ENCODE measurements around the gene ATMIN. TPM values are rescaled to one million over a fixed set of nuclear protein-coding genes. Genes with fewer than 3 reads are reported as not detected.
A peak's percentile ranks its signal among the peaks of the same experiment; 100 is the strongest.

The ATMIN gene
- total and polyA plus RNA-seq, 2 donors (not counting 1 experiment from before 2014, with no cell fraction given): 43.8 to 52.8 TPM

- Histone ChIP-seq H3K27ac (ENCODE audit: insufficient read depth, low read length) (no peak overlapping the region), H3K9me3 (ENCODE audit: control insufficient read depth, insufficient read depth, low read depth, low read length) (no peaks in the 10 kb centered on the region), H3K9ac (ENCODE audit: insufficient read depth, low read length) (no peak overlapping the region), H3K4me3 (replicated peaks in 1 of 4; ENCODE audit: control extremely low read depth in 1 of 4, insufficient read depth in 1 of 4, low read depth in 3 of 4, low read length in 4 of 4) (no peak overlapping the region), H3K4me2 (ENCODE audit: extremely low read depth, insufficient read depth, low read length) (no peak overlapping the region), H3K79me2 (ENCODE audit: control insufficient read depth, insufficient read depth, low read length) (peaks cover 49% of the 10 kb centered on the region), H3K27me3 (ENCODE audit: control insufficient read depth, insufficient read depth, low read length) (no peaks in the 10 kb centered on the region), H3K36me3 (ENCODE audit: control insufficient read depth, insufficient read depth, low read length) (peaks cover 1% of the 10 kb centered on the region), H2AFZ (ENCODE audit: low read length) (no peak overlapping the region), H3K4me1 (ENCODE audit: control insufficient read depth, extremely low read depth, insufficient read depth, low read length) (peaks cover 10% of the 10 kb centered on the region), H4K20me1 (ENCODE audit: control insufficient read depth, extremely low read depth, insufficient read depth, low read length) (no peaks in the 10 kb centered on the region)
- DNase-seq (ENCODE audit: low read depth in 2 of 2): peak in 1 of 2 donors; percentile 28
- TF ChIP-seq, protein P1, sequence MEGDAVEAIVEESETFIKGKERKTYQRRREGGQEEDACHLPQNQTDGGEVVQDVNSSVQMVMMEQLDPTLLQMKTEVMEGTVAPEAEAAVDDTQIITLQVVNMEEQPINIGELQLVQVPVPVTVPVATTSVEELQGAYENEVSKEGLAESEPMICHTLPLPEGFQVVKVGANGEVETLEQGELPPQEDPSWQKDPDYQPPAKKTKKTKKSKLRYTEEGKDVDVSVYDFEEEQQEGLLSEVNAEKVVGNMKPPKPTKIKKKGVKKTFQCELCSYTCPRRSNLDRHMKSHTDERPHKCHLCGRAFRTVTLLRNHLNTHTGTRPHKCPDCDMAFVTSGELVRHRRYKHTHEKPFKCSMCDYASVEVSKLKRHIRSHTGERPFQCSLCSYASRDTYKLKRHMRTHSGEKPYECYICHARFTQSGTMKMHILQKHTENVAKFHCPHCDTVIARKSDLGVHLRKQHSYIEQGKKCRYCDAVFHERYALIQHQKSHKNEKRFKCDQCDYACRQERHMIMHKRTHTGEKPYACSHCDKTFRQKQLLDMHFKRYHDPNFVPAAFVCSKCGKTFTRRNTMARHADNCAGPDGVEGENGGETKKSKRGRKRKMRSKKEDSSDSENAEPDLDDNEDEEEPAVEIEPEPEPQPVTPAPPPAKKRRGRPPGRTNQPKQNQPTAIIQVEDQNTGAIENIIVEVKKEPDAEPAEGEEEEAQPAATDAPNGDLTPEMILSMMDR (conservative IDR thresholded peaks at IDR 0.05 in 1 of 2, IDR thresholded peaks at IDR 0.05 in 1 of 2; ENCODE audit: low read depth in 1 of 2, low read length in 2 of 2): no peak
- TF ChIP-seq EZH2 (IDR thresholded peaks at IDR 0.05; ENCODE audit: low read length, missing control alignments): no peak
Measured at GRCh38 chr16:80989801-80990200, 45.8 kb upstream of the ATMIN start.

GRCh38 chr16:80990577-80990976 is 45.1 kb upstream of the ATMIN start:
- Histone ChIP-seq H3K4me1 (ENCODE audit: control insufficient read depth, extremely low read depth, insufficient read depth, low read length) (peaks cover 10% of the 10 kb centered on the region), H3K27ac (ENCODE audit: insufficient read depth, low read length) (no peak overlapping the region), H3K4me2 (ENCODE audit: extremely low read depth, insufficient read depth, low read length) (no peak overlapping the region), H3K9ac (ENCODE audit: insufficient read depth, low read length) (no peak overlapping the region), H3K4me3 (replicated peaks in 1 of 4; ENCODE audit: control extremely low read depth in 1 of 4, insufficient read depth in 1 of 4, low read depth in 3 of 4, low read length in 4 of 4) (no peak overlapping the region), H3K36me3 (ENCODE audit: control insufficient read depth, insufficient read depth, low read length) (peaks cover 1% of the 10 kb centered on the region), H3K27me3 (ENCODE audit: control insufficient read depth, insufficient read depth, low read length) (no peaks in the 10 kb centered on the region), H3K9me3 (ENCODE audit: control insufficient read depth, insufficient read depth, low read depth, low read length) (no peaks in the 10 kb centered on the region), H2AFZ (ENCODE audit: low read length) (no peak overlapping the region), H4K20me1 (ENCODE audit: control insufficient read depth, extremely low read depth, insufficient read depth, low read length) (no peaks in the 10 kb centered on the region), H3K79me2 (ENCODE audit: control insufficient read depth, insufficient read depth, low read length) (peaks cover 54% of the 10 kb centered on the region)
- TF ChIP-seq, protein P1 (conservative IDR thresholded peaks at IDR 0.05 in 1 of 2, IDR thresholded peaks at IDR 0.05 in 1 of 2; ENCODE audit: low read depth in 1 of 2, low read length in 2 of 2): no peak
- no peak for TF ChIP-seq EZH2 (IDR thresholded peaks at IDR 0.05; ENCODE audit: low read length, missing control alignments)
- no peak for DNase-seq (ENCODE audit: low read depth in 2 of 2)

DNA sequence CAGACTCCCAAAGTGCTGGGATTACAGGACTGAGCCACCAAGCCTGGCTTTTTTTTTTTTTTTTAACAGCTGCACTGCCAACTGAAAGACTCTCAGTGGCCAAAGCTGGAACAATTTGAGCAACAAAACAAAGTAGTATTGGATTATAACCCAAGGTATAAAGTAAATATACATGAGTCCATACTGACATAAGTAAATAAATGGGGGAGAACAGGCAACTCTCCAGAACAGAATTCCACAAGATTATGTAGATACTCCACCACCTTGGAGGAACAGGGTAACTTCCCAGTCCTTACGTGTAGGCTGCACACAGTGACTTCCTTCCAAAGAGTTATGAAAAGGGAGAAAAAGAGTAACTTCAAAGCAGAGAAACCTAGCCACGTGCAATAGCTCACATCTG is 44.7 kb upstream of the ATMIN start:
- Histone ChIP-seq H3K27me3 (ENCODE audit: control insufficient read depth, insufficient read depth, low read length) (no peaks in the 10 kb centered on the region), H3K79me2 (ENCODE audit: control insufficient read depth, insufficient read depth, low read length) (peaks cover 56% of the 10 kb centered on the region), H3K4me1 (ENCODE audit: control insufficient read depth, extremely low read depth, insufficient read depth, low read length) (peaks cover 10% of the 10 kb centered on the region), H3K9me3 (ENCODE audit: control insufficient read depth, insufficient read depth, low read depth, low read length) (no peaks in the 10 kb centered on the region), H3K9ac (ENCODE audit: insufficient read depth, low read length) (no peak overlapping the region), H4K20me1 (ENCODE audit: control insufficient read depth, extremely low read depth, insufficient read depth, low read length) (no peaks in the 10 kb centered on the region), H3K4me2 (ENCODE audit: extremely low read depth, insufficient read depth, low read length) (no peak overlapping the region), H3K27ac (ENCODE audit: insufficient read depth, low read length) (no peak overlapping the region), H3K4me3 (replicated peaks in 1 of 4; ENCODE audit: control extremely low read depth in 1 of 4, insufficient read depth in 1 of 4, low read depth in 3 of 4, low read length in 4 of 4) (no peak overlapping the region), H3K36me3 (ENCODE audit: control insufficient read depth, insufficient read depth, low read length) (peaks cover 1% of the 10 kb centered on the region), H2AFZ (ENCODE audit: low read length) (no peak overlapping the region)
- TF ChIP-seq, protein P1 (conservative IDR thresholded peaks at IDR 0.05 in 1 of 2, IDR thresholded peaks at IDR 0.05 in 1 of 2; ENCODE audit: low read depth in 1 of 2, low read length in 2 of 2): no peak
- TF ChIP-seq EZH2 (IDR thresholded peaks at IDR 0.05; ENCODE audit: low read length, missing control alignments): no peak
- no peak for DNase-seq (ENCODE audit: low read depth in 2 of 2)
